CD4-positive, alpha-beta T cell treated with Interleukin-6 at 100 ng/mL for 8 hours (primary cell): ENCODE data around the gene GALNT2.

Experiments
- DNase-seq: peaks from one replicate; pipeline ENCODE4 v3.0.0-alpha.2; 2020; ENCODE audit warnings: mixed read lengths, low spot score

GALNT2 gene

GRCh38 chr1:230129341-230129740 is 62.3 kb downstream of the GALNT2 start:
- DNase-seq, result no peak

- DNase-seq, result no peak
Measured at GRCh38 chr1:230130172-230130944, 63.3 kb downstream of the GALNT2 start.

GRCh38 chr1:230131457-230131856 is 64.4 kb downstream of the GALNT2 start:
- DNase-seq, result no peak

GRCh38 chr1:230132758-230133157 is 65.7 kb downstream of the GALNT2 start:
- no peak for DNase-seq

- no peak for DNase-seq
Measured at GRCh38 chr1:230135726-230136125, 68.7 kb downstream of the GALNT2 start.

DNA sequence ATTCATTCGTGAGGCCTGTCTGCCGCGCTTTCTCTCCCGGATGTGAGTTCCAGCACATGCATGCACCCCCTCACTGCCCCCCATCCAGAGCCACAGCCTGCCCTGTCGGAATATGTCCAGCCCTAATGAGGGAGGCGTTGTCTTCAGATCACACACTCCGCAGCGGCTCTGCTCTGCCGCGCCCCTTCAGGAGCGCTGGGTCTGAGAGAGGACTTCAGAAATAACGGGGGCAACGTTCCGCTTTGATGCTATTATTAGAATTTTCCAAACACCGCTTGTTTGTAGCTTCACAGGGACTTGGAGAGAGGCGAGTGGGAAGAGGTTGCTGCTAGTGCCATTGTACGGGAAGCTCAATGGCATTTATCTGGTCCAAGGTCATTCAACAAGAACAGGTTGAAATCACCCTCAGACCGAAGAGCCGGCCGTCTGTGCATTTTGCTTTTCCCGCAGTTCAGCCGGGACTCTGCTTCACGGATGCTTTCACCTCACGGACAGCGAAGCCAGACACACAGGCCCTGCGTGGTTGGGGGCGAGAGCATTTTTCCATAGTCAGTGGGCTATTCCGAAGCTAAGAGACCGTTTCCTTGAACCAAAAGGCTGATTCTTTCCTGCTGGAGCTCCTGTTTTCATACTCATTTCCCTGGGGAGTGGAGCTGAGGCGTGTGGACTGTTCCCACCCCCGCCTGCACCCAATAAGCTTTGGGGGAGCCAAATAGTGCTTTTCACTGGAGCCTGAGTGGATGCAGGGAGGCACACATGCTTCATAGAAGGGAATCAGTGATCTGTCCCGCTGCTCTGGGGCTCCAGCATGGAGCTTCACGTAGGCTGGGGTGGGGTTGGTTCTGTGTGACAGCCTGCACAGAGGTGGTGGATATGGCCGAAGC is 69.7 kb downstream of the GALNT2 start:
- no peak for DNase-seq

DNA sequence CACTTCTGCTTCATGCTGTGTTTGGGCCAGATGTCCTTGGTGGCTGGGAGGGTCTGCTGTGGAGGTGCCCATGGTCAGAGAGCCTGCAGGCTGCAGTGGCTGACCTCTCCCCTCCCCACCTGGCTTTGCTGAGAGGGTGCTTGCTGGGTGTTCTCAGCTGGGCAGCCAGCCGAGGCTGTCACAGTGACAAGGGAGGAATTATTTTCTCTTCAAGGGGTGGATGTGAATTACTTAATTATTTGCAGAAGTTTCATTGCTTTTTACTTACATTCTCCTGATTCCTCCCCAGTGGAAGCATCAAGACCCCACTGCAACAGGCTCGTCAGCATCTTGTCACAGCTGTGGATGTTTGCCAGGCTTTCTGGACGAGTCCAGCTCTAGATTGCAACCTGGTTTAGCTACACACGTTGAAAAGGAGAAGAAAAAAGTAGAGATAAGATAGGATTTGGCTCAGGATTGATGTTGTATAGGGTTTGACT is 70.3 kb downstream of the GALNT2 start:
- DNase-seq, result no peak

GRCh38 chr1:230138561-230139239 is 71.7 kb downstream of the GALNT2 start:
- DNase-seq, result no peak

DNA sequence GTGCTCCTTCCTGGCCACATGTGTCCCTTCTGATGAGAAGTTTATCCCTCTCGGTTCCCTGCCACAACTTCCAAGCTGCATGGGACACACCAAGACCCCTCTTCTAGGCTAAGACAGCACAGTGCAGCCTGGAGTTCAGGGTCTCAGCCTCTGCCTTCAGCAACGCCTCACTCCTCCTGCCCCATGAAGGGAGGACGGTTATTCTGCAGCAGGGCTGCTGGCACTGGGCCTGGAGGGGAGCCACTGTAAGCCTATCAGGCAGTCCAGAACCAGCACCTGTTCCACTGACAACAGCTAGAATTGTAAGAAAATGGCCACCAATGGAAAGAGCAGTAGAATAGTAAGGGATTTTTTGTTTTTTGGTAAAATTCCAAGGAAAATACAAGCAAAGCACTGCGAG is 72.3 kb downstream of the GALNT2 start:
- DNase-seq, result no peak

- no peak for DNase-seq
Measured at GRCh38 chr1:230139741-230140140, 72.7 kb downstream of the GALNT2 start.

DNA sequence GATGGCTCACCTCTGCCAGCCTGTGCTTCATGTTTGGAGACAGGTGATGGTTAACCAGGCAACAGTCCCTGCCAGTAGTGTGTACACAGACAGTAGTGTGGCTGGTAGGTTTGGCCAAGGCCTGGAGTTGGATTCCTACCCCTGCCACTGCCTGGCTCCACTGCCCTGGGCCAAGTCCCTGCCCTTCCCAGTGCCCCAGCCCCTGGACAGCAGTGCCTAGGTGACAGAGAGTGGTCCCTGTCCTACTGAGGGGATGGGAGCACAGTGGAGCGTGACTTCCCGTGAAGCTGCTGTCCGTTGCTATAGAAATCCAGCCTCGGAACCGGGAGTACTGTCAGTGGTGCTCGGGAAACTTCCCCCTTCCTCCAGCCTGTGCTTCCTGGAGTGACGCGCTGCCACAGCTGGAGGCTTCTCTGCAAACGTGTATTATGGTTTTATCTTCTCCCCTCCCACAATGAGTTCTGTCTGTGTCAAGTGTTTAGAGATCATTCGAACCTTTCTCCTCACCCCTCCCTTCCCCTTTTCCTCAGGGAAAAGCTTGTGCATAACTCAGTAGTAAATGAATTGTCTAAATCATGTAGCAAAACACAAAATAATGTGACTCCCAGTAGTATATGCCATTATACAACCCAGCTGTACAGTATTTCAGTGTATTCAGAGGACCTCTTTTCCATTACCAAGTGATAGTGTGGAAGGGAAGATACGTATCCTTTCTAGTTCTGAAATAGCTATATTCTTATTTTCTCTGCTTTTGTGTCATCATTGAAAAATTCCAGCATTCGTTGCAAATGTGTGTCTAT is 73.4 kb downstream of the GALNT2 start:
- no peak for DNase-seq

GRCh38 chr1:230141021-230141648 is 74.1 kb downstream of the GALNT2 start:
- no peak for DNase-seq

DNA sequence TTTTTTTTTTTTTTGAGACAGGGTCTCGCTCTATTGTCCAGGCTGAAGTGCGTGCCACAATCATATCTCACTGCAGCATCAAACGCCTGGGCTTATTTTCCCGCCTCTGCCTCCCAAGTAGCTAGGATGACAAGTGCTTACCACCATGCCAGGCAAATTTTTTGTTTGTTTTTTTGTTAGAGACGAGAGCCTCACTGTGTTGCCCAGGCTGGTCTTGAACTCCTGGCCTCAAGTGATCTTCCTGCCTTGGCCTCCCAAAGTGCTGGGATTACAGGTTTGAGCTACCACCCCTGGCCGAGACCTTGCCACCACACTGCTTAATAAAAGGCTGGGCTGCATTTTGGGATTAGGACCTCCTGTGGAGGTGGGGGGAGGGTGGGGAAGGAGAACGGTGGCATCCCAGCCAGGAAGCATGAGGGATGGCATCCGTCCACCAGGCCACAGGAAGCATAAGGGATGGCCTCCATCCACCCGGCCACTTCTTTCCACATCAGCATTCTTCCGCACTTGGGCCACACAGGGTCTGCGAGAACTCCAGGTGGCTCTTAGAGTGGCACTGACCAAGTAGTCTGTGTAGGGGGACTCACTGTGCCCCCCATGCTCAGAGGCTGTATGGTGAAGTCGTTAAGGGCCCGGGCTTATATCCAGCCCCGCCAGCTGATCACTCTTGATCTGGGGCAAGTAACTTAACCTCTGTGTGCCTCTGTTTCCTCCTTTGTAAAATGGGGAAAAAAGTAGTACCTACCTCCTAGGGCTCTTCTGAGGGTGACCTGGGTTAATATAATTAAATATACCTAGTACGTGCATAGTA is 75.0 kb downstream of the GALNT2 start:
- DNase-seq, result no peak

DNA sequence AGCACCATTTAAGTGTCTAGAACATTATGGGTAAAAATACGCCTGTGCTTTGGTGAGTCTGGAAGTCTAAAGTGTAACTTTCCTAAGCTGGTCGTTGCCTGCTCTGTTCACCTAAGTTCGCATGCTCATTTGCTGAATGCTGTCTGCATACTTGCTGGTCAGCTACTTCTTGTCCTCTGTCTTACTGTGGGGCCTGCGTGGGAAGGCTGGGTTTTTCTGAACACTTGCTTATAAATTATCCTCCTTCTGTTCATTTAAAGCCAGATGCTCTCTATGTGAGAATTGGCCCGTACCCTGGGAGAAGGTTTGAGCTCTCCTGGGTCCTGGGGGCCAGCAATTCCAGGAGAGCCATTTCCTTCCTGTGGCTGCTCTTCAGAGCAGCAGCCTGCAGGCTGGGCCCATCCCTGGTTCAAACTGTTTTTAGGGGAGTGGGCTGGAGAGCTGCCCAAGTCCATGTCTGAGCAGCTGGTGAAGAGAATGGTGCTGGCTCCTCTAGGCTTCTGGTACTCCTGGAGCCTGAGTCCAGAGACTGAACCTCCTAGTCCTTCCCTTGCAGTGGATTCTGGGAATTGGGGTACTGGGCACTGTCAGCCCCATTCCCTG is 75.7 kb downstream of the GALNT2 start:
- no peak for DNase-seq

DNA sequence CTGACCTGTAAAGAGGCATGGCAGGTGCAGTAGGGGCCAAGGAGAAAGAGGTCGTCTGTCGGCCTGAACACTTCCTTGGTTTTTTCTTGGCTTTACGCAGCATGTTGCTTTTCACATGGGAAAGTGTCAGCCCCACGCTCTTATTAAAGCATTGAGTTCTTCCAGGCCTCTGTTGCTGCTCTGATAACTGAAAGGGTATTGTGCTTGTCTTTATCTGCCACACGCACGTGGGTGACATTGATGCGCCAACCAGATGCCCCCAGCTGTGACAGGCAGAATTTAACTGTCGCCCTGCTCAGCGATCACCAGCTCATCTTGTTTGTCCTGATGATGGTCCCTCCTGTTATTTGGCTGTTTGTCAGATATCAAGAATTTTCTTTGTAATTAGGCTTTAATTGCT is 76.5 kb downstream of the GALNT2 start:
- no peak for DNase-seq

- no peak for DNase-seq
Measured at GRCh38 chr1:230144010-230144614, 77.1 kb downstream of the GALNT2 start.

DNA sequence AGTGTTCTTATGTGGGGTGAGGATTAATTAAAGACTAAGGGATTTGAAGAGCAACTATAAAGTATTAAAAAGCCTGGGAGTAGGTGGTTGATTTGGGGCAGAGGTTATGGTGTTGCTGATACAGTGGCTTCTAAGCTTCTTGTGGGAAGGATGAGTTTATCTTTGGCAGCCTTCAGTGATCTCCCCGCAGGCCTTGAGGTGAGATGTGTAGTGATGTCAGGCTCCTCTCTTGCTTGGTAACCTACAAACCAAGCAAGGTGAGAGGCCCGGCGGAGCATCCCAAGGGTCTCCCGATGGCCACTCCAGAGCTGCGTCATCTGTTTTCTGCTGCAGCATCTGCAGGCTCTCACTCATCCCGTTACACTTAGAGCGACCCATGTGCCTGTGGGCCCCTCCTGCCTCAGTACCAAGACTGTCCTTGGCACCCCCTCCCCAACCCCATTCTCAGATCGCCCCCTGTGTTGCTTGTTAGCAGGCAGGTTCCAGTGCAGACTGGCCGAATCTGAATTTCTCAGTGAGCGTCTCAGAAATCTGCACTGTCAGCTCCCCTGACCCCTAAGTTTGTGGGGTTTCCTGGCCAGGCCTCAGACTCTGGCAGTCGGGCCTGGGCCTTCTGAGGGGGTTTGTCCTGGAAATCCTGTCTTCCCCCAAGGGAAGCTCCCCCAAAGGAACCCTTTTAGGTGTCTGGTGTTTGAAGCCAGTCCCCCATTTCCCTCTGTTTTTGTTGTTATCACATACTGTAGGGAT is 77.9 kb downstream of the GALNT2 start:
- no peak for DNase-seq

DNA sequence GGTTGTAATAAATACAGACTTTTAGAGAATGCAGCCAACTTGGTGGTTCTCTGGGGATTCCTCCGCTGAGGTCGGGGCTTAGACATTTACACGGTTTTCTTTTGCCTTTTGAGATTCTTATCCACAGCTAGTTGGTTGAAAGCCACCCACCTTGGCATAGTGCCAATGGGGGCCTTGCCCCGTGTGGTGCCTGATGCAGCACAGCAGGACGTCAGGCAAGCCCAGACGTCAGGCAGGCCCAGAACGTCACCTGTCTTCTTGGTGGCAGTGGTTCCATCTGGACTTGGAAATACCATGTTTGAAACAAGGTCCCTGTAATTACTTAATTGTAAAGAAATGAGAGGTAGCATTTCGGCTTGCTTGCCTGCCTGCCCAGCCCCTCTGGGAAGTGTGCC is 78.5 kb downstream of the GALNT2 start:
- no peak for DNase-seq

DNA sequence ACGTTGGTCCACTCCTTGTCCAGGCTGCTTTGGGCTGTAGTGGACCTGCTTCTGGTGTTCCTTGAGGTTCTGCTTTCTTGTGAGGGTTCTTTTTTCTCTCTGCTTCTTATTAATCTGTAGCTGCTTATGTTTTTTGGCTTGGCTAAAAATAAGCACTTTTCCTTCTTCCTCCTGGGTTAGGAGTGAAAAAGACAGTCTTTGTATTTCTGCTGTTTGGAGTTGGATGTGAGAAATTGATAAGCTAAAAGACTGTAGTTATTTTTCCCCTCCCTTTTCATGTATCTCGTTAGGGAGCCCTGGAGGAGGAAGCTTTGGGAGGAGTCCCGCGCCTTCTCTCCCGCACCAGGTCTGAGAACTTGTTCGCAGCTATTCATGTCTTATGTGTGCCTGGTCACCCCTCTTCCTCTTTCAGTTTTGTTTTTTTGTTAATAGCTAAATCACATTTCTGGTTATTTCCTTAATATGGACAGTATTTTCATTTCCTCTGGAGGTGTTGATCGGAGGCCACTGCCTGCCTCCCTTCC is 79.0 kb downstream of the GALNT2 start:
- DNase-seq, result no peak
